ENCODE results near the gene ZNF189.
"Not testable (repeated sequence)": the region's sequence is repeated elsewhere in the genome, so short reads cannot be mapped to it uniquely, and the experiment has no call there.

ZNF189 gene

GRCh38 chr9:101381118-101381517 is 17.5 kb upstream of the ZNF189 start:
- no peak for DNase-seq

- no peak for DNase-seq
These were observed 16.8 kb upstream of the ZNF189 start for GRCh38 chr9:101381833-101382342.

- DNase-seq, result no peak
These were observed 15.3 kb upstream of the ZNF189 start for GRCh38 chr9:101383361-101383760.

- not testable (repeated sequence) for DNase-seq
These were observed 13.6 kb upstream of the ZNF189 start, which contains the start of gene BAAT for GRCh38 chr9:101384873-101385536. BAAT (minus strand) TSS chr9:101385006; CDS start chr9:101371404, 13,602 bp downstream.

- DNase-seq, result peak; percentile 44
These were observed 10.7 kb upstream of the ZNF189 start for GRCh38 chr9:101387871-101388506.

GRCh38 chr9:101388507-101388993 is 10.1 kb upstream of the ZNF189 start:
- no peak for DNase-seq

- no peak for DNase-seq
These were observed 5.5 kb upstream of the ZNF189 start for GRCh38 chr9:101393135-101393534.

- no peak for DNase-seq
These were observed 4.0 kb upstream of the ZNF189 start for GRCh38 chr9:101394687-101395086.

GRCh38 chr9:101397746-101398067 is 944 bp upstream of the ZNF189 start:
- DNase-seq, result no peak

GRCh38 chr9:101398930-101399642 is 435 bp downstream of the ZNF189 start:
- DNase-seq, result no peak

GRCh38 chr9:101399643-101399970 is 956 bp downstream of the ZNF189 start:
- DNase-seq, result no peak

- no peak for DNase-seq
These were observed 1.5 kb downstream of the ZNF189 start for GRCh38 chr9:101400120-101400519.

GRCh38 chr9:101403516-101404285 is 5.0 kb downstream of the ZNF189 start:
- no peak for DNase-seq

- no peak for DNase-seq
These were observed 9.9 kb downstream of the ZNF189 start for GRCh38 chr9:101408374-101409078.

- no peak for DNase-seq
These were observed 10.4 kb downstream of the ZNF189 start for GRCh38 chr9:101409079-101409477.

- DNase-seq, result no peak
These were observed 16.2 kb downstream of the ZNF189 start for GRCh38 chr9:101414839-101415238.

- DNase-seq, result no peak
These were observed 16.9 kb downstream of the ZNF189 start for GRCh38 chr9:101415578-101415977.

GRCh38 chr9:101417389-101417788 is 18.7 kb downstream of the ZNF189 start:
- no peak for DNase-seq

GRCh38 chr9:101417977-101418376 is 19.3 kb downstream of the ZNF189 start:
- no peak for DNase-seq

GRCh38 chr9:101418518-101419430 is 20.1 kb downstream of the ZNF189 start:
- DNase-seq, result no peak

GRCh38 chr9:101419863-101420262 is 21.2 kb downstream of the ZNF189 start:
- no peak for DNase-seq

Measured in activated CD4-positive, alpha-beta T cell treated with anti-CD3 and anti-CD28 coated beads, Interleukin-2, Interleukin-6, amounts not matched to agents 100 ng/mL and 50 ng/mL, durations not matched to agents 16 hours and 8 hours (primary cell).